ENCODE measurements around the gene EFNA2.

DNA sequence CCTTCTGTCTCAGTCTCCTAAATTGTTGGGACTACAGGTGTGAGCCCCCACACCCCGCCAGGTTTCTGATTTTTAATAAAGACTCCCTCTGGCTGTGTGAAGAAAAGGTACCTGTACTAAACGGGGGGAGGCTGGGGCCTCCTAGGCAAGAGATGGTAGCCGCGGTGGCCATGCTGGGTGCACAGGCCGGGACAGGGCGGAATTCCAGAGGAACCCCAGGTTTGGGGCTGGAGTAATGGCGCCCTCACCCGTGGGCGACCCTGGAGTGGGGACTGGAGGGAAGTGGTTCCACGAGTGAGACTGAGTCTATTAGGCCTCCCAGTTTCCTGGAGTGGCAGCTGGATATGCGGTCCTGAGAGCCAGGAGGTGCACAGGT, 46.3 kb upstream of the EFNA2 start:
- no peak for TF ChIP-seq CTCF (IDR thresholded peaks at IDR 0.05)
- TF ChIP-seq POLR2A (IDR thresholded peaks at IDR 0.05), result no peak
- TF ChIP-seq EP300 (IDR thresholded peaks at IDR 0.05), result no peak
